ENCODE results near the gene ZNF438.

ZNF438 gene

GRCh38 chr10:31011017-31011664 lies 20.5 kb downstream of the ZNF438 start:
- no peak for DNase-seq

GRCh38 chr10:31010062-31010461 lies 21.6 kb downstream of the ZNF438 start:
- DNase-seq, result no peak

GRCh38 chr10:31005895-31006294 lies 25.8 kb downstream of the ZNF438 start:
- no peak for DNase-seq

- no peak for DNase-seq
Observed at GRCh38 chr10:31004611-31005193, 27.0 kb downstream of the ZNF438 start.

GRCh38 chr10:31001740-31002139 lies 29.9 kb downstream of the ZNF438 start:
- DNase-seq, result no peak

GRCh38 chr10:31000867-31001266 lies 30.8 kb downstream of the ZNF438 start:
- no peak for DNase-seq

- no peak for DNase-seq
Observed at GRCh38 chr10:31000071-31000782, 31.4 kb downstream of the ZNF438 start.

- DNase-seq, result no peak
Observed at GRCh38 chr10:30999070-30999712, 32.5 kb downstream of the ZNF438 start.

GRCh38 chr10:30997536-30998235 lies 34.0 kb downstream of the ZNF438 start:
- DNase-seq, result no peak

- DNase-seq, result no peak
Observed at GRCh38 chr10:30996481-30997005, 35.1 kb downstream of the ZNF438 start.

- DNase-seq, result no peak
Observed at GRCh38 chr10:30995081-30995770, 36.4 kb downstream of the ZNF438 start.

GRCh38 chr10:30993155-30993554 lies 38.5 kb downstream of the ZNF438 start:
- DNase-seq, result no peak

- DNase-seq, result no peak
Observed at GRCh38 chr10:30992681-30993080, 39.0 kb downstream of the ZNF438 start.

GRCh38 chr10:30991647-30992011 lies 40.0 kb downstream of the ZNF438 start:
- DNase-seq, result no peak

GRCh38 chr10:30990971-30991646 lies 40.6 kb downstream of the ZNF438 start:
- no peak for DNase-seq

GRCh38 chr10:30990351-30990750 lies 41.3 kb downstream of the ZNF438 start:
- DNase-seq, result no peak

- no peak for DNase-seq
Observed at GRCh38 chr10:30988831-30989435, 42.7 kb downstream of the ZNF438 start.

GRCh38 chr10:30987463-30987862 lies 44.2 kb downstream of the ZNF438 start:
- no peak for DNase-seq

GRCh38 chr10:30986053-30986555 lies 45.6 kb downstream of the ZNF438 start:
- DNase-seq, result no peak

GRCh38 chr10:30985512-30985911 lies 46.2 kb downstream of the ZNF438 start:
- DNase-seq, result no peak
